HG02970 (cell line): ENCODE data around the gene MIPEP.

Experiments
- ATAC-seq: cut with Tn5 transposase; IDR thresholded peaks from one replicate; pipeline ENCODE4 v1.9.1; 2021; ENCODE audit warnings: mild to moderate bottlenecking, moderate library complexity, moderate number of reproducible peaks; ENCODE audit not compliant: unreplicated experiment, low FRiP score

The MIPEP gene

GRCh38 chr13:23855360-23855759 lies 33.8 kb downstream of the MIPEP start:
- ATAC-seq, result no peak

DNA sequence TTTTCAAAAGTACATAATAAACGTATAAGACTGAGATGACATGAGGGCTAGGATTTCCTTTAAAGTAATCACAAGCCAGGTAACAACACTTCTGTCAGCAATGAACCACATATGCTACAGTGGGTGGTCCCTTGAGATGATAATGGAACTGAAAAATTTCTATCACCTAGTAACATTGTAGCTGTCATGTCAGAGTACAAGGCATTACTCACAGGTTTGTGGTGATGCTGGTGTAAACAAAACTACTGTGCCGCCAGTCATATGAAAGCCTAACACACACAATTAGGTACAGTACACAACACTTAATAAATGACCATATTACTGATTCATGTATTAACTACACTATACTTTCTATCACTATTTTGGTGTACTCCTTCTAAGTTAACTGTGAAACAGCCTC lies 36.8 kb downstream of the MIPEP start:
- ATAC-seq, result no peak

GRCh38 chr13:23851106-23851505 lies 38.1 kb downstream of the MIPEP start:
- ATAC-seq, result no peak

- no peak for ATAC-seq
These were observed 39.1 kb downstream of the MIPEP start for GRCh38 chr13:23850134-23850533.

- ATAC-seq, result no peak
These were observed 39.5 kb downstream of the MIPEP start for GRCh38 chr13:23849670-23850069.

DNA sequence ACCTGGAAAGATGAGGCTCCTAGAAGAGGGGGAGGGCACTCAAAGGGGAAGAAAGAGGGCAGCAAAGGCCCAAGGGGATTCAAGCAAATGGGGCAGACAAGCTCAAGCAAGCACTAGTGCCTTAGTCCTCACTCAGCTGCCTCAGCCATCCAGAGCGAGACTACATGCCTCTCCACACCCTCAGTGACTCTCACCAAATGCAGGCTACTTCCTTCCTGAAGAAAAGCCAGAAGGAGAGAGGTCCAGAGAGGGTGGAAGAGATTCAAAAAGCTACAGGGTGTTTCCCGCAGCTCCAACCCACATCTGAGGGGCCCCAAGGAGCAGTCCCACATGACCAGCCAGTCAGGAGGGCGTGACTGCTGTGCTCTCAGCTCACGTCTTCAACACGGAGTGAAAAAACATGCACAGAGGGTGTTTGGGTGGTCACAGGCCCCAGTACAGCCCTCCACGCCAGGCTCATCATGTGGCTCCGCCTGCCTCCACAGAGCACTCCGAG lies 40.5 kb downstream of the MIPEP start:
- ATAC-seq, result no peak

DNA sequence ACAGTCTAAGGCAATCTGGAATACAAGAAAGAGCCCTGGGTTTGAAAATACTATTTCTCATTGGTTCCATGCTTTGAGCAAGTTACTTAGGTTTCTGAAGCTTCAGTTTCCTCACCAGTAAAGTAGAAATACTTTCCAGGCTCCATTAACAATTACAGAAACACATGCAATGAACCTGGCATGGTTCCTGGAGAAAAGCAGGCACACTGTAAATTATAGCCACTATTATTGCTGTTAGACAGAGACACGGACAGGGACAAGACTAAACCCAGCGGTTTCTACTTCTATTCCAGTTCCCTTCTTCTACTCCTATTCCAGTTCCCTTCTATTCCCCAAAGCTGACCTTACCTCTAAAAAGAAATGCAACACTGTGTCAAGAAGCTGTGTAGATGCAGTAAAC lies 41.2 kb downstream of the MIPEP start:
- ATAC-seq, result no peak

DNA sequence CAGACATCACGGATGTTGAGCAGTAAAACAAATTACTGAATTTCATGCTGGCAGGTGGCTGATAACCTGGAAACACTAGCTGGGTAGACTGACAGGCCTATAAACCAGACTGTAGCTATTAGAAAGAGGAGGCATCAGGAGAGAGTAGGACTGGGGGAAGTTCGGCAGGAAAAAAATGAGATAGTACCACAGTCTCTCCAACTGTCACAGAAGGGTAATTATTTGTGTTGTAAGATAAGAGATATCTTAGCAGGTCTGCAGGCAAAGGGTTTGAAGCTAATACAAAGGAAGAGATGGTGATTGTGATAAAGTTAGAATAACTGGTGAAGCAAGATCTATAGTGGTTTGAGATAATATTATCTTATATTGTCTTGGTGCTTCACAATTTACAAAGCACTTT lies 41.7 kb downstream of the MIPEP start:
- no peak for ATAC-seq

- no peak for ATAC-seq
These were observed 44.0 kb downstream of the MIPEP start for GRCh38 chr13:23845105-23845725.

- ATAC-seq, result no peak
These were observed 45.1 kb downstream of the MIPEP start for GRCh38 chr13:23844132-23844531.

- no peak for ATAC-seq
These were observed 45.8 kb downstream of the MIPEP start for GRCh38 chr13:23843436-23843835.

DNA sequence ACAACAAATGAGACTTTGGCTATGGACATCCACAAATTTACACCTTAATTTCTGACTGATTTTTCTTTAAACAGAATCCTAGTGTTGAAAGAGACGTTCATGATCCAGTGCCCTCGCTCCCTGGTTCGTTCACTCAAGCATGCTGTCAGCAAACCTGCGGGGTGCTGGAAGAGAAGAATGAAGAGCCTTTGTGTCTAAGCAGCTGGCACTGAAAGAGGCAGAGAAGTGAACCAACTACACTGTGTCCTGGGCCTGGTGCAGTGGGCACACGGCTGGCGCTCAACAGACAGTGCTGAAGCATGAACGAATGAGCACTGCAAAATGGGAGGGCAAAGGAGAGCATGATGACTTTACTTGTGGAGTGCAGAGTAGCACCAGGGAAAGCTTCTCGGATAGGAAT lies 46.8 kb downstream of the MIPEP start:
- ATAC-seq, result no peak

DNA sequence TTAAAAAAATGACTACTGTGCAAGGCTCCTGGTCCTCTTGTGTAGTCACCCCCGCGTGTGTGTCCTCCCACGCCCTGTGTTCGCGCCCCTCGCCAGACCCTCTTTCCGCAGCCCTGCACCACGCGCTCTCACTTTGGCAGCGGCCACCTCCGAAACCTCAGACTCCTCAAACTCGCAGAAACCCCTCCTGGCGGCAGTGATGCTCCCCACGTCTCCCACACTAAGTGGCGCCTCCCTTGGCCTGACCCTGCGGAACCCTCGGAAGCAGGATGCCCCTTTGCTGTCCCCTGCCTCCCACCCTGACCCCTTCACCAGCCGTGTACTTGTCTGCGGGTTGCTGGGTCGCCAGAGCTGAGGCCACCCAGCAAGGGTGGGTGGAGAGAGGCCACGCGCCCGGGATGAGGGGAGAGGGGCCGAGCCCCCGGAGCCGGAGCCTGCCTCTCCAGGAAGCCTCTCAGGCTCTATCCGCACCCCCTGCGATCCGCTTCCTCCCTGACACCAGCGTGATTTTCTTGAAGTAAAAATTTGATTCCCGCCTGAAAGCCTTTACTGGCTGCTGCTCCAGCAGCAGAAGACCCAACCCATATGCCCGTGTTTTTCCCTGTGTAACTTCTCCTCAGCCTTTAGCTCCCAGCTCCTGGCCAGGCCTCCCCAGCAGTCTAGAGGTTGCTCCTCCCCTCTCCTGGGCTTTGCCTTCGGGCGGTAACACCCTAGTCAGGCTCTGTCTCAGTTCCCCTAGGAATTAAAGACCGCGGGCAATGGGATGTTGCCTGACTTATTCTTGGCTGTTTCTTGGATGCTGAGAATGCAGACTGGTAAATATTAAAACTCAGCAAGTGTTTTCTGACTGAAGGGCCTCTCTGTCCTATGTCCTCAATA lies 55.2 kb downstream of the MIPEP start:
- no peak for ATAC-seq

- no peak for ATAC-seq
These were observed 60.3 kb downstream of the MIPEP start for GRCh38 chr13:23828866-23829265.

DNA sequence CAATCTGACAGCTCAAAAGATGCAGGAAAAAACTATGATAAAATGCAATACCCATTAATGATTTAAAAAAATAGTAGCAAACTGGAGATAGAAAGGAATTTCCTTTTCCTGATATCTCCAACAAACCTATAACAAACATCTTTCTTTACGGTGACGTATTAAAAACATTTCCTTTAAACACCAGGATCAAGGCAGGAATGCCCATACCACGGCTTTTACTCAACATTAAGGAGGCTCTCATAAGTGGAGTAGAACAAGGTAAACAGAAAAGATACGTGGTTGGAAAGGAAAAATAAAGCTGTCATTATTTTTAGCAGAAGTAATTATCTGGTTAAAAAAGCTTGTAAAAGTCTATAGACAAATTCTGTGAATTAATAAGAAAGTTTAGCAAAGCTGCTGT lies 61.1 kb downstream of the MIPEP start:
- no peak for ATAC-seq

- no peak for ATAC-seq
These were observed 64.0 kb downstream of the MIPEP start for GRCh38 chr13:23825179-23825578.

DNA sequence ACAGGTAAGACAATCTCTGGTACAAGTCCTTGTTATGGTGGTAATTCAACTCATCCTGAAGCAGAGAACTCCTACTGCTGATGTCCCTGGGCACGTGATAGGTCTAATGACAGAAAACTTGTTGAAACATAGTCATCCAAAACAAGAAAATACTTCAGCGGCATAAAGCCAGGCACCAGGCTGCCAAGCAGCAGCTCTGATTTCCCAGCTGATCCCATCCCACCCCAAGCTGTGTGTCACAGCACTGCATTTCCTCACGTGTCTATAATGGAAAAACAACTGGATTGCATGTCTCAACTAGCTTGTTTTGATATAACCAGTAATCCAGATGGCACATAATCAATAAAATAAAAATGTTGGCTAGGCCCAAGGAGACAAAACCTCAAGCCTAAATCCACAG lies 64.8 kb downstream of the MIPEP start:
- no peak for ATAC-seq

- ATAC-seq, result no peak
These were observed 66.9 kb downstream of the MIPEP start for GRCh38 chr13:23822252-23822824.

GRCh38 chr13:23820530-23820929 lies 68.7 kb downstream of the MIPEP start:
- ATAC-seq, result no peak

GRCh38 chr13:23817830-23818229 lies 71.4 kb downstream of the MIPEP start:
- no peak for ATAC-seq

- ATAC-seq, result no peak
These were observed 72.1 kb downstream of the MIPEP start for GRCh38 chr13:23817136-23817535.

- ATAC-seq, result no peak
These were observed 75.6 kb downstream of the MIPEP start for GRCh38 chr13:23813635-23814034.
